HG03521 (cell line): ENCODE measurements around the gene FAM3D.
"Not testable (repeated sequence)": the region's sequence is repeated elsewhere in the genome, so short reads cannot be mapped to it uniquely, and the experiment has no call there.

Experiments
- ATAC-seq: cut with Tn5 transposase; IDR thresholded peaks from one replicate; pipeline ENCODE4 v1.9.1; 2021; ENCODE audit warnings: mild to moderate bottlenecking, moderate library complexity; ENCODE audit not compliant: unreplicated experiment

The FAM3D gene, protein sequence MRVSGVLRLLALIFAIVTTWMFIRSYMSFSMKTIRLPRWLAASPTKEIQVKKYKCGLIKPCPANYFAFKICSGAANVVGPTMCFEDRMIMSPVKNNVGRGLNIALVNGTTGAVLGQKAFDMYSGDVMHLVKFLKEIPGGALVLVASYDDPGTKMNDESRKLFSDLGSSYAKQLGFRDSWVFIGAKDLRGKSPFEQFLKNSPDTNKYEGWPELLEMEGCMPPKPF

GRCh38 chr3:58666683-58667082 is at the start of gene FAM3D:
TSS of gene FAM3D (minus strand) at chr3:58666774. CDS start at chr3:58655563, 11,211 bp downstream.
- ATAC-seq = no peak

DNA sequence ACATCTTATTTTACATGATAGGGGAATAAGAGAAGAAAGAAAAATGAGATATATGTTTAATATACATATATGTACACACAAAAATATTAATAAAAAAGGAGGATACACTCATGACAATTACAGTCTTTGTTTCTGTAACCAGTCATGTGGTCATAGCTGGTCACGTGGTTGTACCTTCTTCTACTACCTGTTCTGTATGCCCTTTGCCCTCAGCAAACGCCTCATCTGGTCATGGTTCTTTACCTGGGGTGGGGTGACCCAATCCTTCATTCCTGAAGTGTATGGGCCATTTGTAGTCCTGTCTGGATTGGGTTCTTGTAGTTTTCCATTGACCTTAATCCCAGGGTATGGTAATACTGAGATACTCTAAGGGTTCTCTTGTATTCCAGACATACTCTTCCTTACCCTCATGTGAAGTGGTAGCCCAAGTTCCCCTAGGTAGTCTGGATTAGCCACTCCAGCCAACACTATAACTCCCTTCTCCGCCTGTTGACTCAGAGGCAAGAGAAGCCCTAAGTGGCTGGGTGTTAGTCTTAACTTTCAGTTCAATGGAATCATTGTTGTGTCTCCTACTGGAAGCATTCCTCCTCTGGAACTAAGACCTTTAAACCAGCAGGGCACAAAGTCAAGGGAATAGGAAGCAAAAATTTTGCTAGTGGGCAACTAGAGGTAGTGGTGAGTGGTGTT is 47.3 kb upstream of the FAM3D start:
- no peak for ATAC-seq

DNA sequence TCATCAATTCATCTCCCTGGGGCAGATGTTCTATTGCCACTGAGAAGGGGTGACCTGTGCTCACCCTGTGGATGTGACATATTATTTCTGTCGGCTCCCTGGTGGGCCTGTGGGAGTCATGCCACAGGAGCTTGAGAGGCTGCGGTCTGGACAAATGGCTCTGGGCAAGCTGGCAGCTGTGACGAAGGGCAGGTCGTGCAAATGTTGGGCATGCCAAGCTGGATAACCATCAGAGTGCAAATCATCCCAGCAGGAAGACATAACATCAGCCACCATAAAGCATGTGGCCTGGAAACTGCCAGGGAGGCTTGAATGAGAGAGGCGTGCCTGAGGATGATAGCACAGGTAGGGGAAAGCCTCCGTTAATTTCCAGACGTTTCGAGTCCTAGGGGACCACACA is 45.3 kb upstream of the FAM3D start:
- ATAC-seq = no peak

DNA sequence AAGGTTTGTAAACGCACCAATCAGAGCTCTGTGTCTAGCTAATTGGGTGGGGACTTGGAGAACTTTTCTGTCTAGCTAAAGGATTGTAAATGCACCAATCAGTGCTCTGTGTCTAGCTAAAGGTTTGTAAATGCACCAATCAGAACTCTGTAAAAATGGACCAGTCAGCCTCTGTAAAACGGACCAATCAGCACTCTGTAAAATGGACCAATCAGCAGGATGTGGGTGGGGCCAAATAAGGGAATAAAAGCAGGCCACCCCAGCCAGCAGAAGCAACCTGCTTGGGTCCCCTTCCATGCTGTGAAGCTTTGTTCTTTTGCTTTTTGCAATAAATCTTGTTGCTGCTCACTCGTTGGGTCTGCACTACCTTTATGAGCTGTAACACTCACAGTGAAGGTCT is 42.4 kb upstream of the FAM3D start:
- not testable (repeated sequence) for ATAC-seq

DNA sequence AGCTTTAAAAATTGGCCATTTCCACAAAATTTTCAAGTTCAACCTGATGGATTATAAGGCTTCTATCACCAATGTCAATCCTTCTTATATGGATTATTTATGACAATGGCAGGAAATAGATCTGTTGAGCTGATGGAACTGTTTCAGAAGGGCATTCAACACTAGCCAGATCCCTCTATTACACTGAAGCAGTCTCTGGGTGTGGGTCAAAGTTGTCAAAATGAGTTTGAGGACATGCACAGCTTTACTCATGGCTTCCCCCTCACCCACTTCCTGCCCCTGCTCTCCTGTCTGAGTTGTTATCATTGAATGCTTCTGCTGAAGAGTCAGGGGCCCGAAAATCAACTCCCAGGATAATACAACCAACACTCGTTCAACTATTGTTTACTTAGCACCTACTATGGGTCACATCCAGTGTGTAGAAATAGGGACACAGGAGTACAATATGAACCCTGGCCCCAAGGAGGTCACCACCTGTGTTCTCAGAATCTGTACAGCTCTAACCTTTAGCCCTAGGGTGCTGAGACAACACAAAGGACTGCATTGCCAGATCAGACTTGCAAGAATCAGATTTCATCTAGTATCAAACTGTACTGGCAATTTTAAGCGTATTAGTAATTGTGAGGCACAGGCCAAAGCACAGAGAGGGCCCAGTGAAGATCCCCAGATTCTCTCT is 41.7 kb upstream of the FAM3D start:
- ATAC-seq = no peak

GRCh38 chr3:58707390-58707930 is 40.9 kb upstream of the FAM3D start:
- ATAC-seq = no peak

GRCh38 chr3:58706395-58707167 is 40.0 kb upstream of the FAM3D start:
- ATAC-seq = no peak

DNA sequence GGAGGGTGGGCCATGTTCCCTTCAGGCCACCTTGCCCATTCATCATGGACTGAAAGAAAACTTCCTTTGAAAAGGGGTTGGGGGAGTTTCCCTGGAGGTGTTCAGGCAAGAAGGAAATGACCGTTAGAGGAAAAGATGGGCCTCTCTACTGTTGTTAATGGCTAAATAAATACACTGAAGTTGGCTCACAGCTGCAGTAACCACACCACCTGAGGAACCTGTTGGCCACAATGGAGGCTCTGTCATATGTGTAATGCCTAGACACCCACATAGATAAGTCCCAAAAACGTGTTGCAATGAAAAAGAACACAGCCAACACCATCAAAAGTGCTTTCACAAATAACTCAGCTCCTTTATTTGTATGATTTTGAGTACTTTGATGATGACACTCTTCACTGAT is 38.2 kb upstream of the FAM3D start:
- no peak for ATAC-seq

- not testable (repeated sequence) for ATAC-seq
Observed at GRCh38 chr3:58704304-58704703, 37.7 kb upstream of the FAM3D start.

DNA sequence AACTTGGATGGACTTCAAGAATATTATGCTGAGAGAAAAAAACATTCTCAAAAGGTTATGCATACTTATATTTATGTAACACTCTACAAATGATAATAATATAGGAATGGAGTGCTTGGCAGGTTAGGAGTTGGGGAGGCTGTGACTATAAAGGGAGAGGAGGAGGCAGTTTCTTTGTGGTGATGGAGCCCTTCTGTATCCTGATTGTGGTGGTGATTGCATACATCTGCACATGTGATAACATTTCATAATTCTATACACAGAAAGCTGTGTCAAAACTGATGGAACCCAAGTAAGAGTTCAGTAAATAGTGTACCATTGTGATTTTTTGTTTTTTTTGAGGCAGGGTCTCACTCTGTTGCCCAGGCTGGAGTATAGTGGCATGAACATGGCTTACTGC is 31.7 kb upstream of the FAM3D start:
- ATAC-seq = no peak

- ATAC-seq = no peak
Observed at GRCh38 chr3:58697561-58697960, 31.0 kb upstream of the FAM3D start.

DNA sequence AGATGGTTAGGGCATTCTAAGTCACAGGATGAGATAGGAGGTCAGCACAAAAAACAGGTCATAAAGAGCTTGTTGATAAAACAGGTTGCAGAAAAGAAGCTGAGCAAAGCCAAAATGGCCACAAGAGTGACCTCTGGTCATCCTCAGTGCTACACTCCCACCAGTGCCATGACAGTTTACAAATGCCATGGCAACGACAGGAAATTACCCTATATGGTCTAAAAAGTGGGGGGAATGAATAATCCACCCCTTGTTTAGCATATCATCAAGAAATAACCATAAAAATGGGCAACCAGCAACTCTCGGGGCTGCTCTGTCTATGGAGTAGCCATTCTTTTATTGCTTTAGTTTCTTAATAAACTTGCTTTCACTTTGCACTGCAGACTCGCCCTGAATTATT is 30.2 kb upstream of the FAM3D start:
- ATAC-seq = not testable (repeated sequence)

- no peak for ATAC-seq
Observed at GRCh38 chr3:58696093-58696492, 29.5 kb upstream of the FAM3D start.

- ATAC-seq = not testable (repeated sequence)
Observed at GRCh38 chr3:58695284-58695683, 28.7 kb upstream of the FAM3D start.

DNA sequence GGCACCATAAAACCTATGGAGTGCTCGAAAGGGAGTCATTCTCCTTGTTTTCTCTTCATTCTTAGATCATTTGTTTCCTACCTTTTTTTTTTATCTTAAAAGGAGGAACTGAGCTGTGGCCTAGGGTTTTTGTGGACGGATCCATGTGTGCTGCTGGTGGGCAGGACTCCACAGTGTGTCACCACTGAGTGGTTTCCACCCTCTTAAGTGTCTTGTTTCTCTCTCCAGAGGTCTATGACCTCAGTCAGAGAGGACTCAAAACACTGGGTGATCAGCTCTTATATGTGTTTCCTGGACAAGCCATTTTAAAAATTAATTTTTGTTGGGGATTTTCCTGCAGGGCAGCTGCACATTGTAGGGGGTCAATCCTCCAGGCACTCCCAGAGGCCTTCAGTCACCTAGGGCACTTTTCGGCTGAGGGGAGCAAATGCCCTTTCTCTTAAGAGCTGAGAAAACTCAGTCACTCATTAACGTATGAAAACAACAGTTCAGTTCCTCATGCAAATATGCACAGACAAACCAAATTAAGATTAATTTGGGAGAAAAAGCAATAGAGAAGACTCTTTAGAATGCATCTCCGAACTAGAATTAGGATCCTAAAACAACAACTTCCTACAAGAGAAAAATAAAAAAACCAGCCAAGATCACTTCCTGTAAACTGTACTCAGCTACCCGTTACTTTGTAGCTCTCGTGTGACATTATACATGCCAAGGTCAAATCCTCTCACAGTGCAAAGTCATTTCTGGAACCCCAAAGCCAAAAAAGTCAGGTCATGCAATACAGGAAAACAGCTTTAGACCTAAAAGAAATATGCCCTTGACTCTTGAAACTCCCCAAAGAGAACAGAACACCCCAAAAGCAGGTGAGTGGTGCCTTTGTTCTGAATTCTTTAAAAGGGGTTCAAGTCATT is 27.6 kb upstream of the FAM3D start:
- ATAC-seq = no peak

- ATAC-seq = no peak
Observed at GRCh38 chr3:58692484-58692883, 25.9 kb upstream of the FAM3D start.

GRCh38 chr3:58691997-58692396 is 25.4 kb upstream of the FAM3D start:
- ATAC-seq = no peak

- no peak for ATAC-seq
Observed at GRCh38 chr3:58690490-58690889, 23.9 kb upstream of the FAM3D start.

GRCh38 chr3:58688574-58688973 is 22.0 kb upstream of the FAM3D start:
- ATAC-seq = no peak

GRCh38 chr3:58686847-58687246 is 20.3 kb upstream of the FAM3D start:
- no peak for ATAC-seq
